Measurements from ENCODE around the gene LYPLAL1. TPM values are rescaled to one million over a fixed set of nuclear protein-coding genes. Genes with fewer than 3 reads are reported as not detected.

The LYPLAL1 gene
- total and polyA plus RNA-seq, 2 of the 4 experiments (the other 2 are of a cell fraction), result 4.8 to 7.5 TPM

- H3K79me1 ChIP-seq (ENCODE audit: low read depth in 1 of 2, low read length in 2 of 2), result no peaks in the 10 kb centered on the region
- H2AK5ac ChIP-seq (ENCODE audit: low read depth, low read length), result no peak overlapping the region
- no peak overlapping the region for H3K56ac ChIP-seq (ENCODE audit: extremely low read depth, insufficient read depth, low read length)
- ChIA-PET CTCF (no interaction called here), POLR2A (ENCODE audit: unreplicated experiment) (no interaction called here)
- H3K14ac ChIP-seq (replicated peaks; ENCODE audit: low read depth, low read length), result no peak overlapping the region
- in situ Hi-C loops (cut with MboI; ENCODE audit: low sequenced_read_pairs) (no loop called here), intact Hi-C loops (cut with micrococcal nuclease) (loop anchor here (5.0 kb wide), 1 partner anchor 51 kb away; no protein-coding TSS in a partner anchor), dilution Hi-C loops (cut with HindIII; ENCODE audit: low sequenced_read_pairs, unreplicated experiment) (no loop called here)
- no peaks in the 10 kb centered on the region for H3K36me3 ChIP-seq (ENCODE audit: control insufficient read depth, insufficient read depth, low read length)
- no peaks in the 10 kb centered on the region for H3K27me3 ChIP-seq (ENCODE audit: control insufficient read depth, insufficient read depth, low read length)
- H2BK5ac ChIP-seq (ENCODE audit: low read depth, low read length, poor library complexity, severe bottlenecking), result no peak overlapping the region
- TF ChIP-seq RFX5 (IDR thresholded peaks at IDR 0.05; ENCODE audit: low read depth, low read length) (no peak), MAFK (IDR thresholded peaks at IDR 0.05; ENCODE audit: low read depth, low read length) (no peak), CHD1 (IDR thresholded peaks at IDR 0.05; ENCODE audit: low read depth, low read length) (no peak), BHLHE40 (IDR thresholded peaks at IDR 0.05; ENCODE audit: low read depth, low read length) (no peak), RCOR1 (IDR thresholded peaks at IDR 0.05; ENCODE audit: insufficient replicate concordance, low read length) (no peak), MAZ (IDR thresholded peaks at IDR 0.05; ENCODE audit: borderline replicate concordance, low read depth, low read length) (no peak), FOS (IDR thresholded peaks at IDR 0.05; ENCODE audit: low read depth, low read length) (no peak), NFE2L2 (IDR thresholded peaks at IDR 0.05; ENCODE audit: low read depth, low read length) (no peak), RAD21 (IDR thresholded peaks at IDR 0.05; ENCODE audit: low read length) (no peak), USF2 (IDR thresholded peaks at IDR 0.05; ENCODE audit: low read depth, low read length) (no peak), SMC3 (IDR thresholded peaks at IDR 0.05; ENCODE audit: low read depth, low read length) (no peak), POLR2A (IDR thresholded peaks at IDR 0.05; ENCODE audit: low read depth, low read length) (no peak), MXI1 (IDR thresholded peaks at IDR 0.05; ENCODE audit: borderline replicate concordance, low read depth, low read length) (no peak)
- no peak overlapping the region for H3K9ac ChIP-seq (ENCODE audit: low read depth, low read length)
- WGBS, 2 experiments (ENCODE audit: extremely low coverage in 2 of 2, insufficient read length in 1 of 2), result no CpG with 5 or more reads among the region's 2 CpGs
- H3K4me3 ChIP-seq (ENCODE audit: insufficient read depth, low read depth, low read length), result no peak overlapping the region
- H3K4me2 ChIP-seq (ENCODE audit: low read depth, low read length), result no peak overlapping the region
- no peaks in the 10 kb centered on the region for H4K20me1 ChIP-seq (ENCODE audit: insufficient read depth, low read length)
- H2BK120ac ChIP-seq (ENCODE audit: low read depth, low read length), result no peak overlapping the region
- H2BK15ac ChIP-seq (ENCODE audit: low read depth, low read length), result no peak overlapping the region
- H4K91ac ChIP-seq (ENCODE audit: insufficient read depth, low read depth, low read length), result no peak overlapping the region
- no peak overlapping the region for H3K4ac ChIP-seq (ENCODE audit: low read depth, low read length)
- H2AK9ac ChIP-seq (replicated peaks; ENCODE audit: low read depth, low read length, poor library complexity), result no peak overlapping the region
- H4K5ac ChIP-seq (ENCODE audit: low read depth, low read length), result no peak overlapping the region
- no peak overlapping the region for H4K8ac ChIP-seq (ENCODE audit: low read depth in 2 of 2, low read length in 2 of 2)
- H3K9me3 ChIP-seq (ENCODE audit: control insufficient read depth, insufficient read depth, low read length), result no peaks in the 10 kb centered on the region
- no peaks in the 10 kb centered on the region for H3K4me1 ChIP-seq (ENCODE audit: control insufficient read depth, insufficient read depth, low read length)
- no peak overlapping the region for H3K27ac ChIP-seq (ENCODE audit: insufficient read depth, low read length)
- no peak overlapping the region for H3K18ac ChIP-seq (ENCODE audit: low read depth, low read length)
- ATAC-seq (ENCODE audit: low read depth) (no peak), DNase-seq (no peak)
- no TSS peak for BruUV-seq (replicated peaks)
- no peak overlapping the region for H3K23ac ChIP-seq (ENCODE audit: low read depth, low read length)
- H3K9me1 ChIP-seq (ENCODE audit: insufficient read depth, low read length), result no peaks in the 10 kb centered on the region
- no peak overlapping the region for H2BK20ac ChIP-seq (ENCODE audit: low read depth, low read length)
- H2AFZ ChIP-seq (replicated peaks; ENCODE audit: low read length, poor library complexity), result no peak overlapping the region
These were observed 62.3 kb downstream of the LYPLAL1 start for GRCh38 chr1:219235903-219236481.

Data from IMR-90 (cell line).